ENCODE results near the gene NCBP2L.

DNA sequence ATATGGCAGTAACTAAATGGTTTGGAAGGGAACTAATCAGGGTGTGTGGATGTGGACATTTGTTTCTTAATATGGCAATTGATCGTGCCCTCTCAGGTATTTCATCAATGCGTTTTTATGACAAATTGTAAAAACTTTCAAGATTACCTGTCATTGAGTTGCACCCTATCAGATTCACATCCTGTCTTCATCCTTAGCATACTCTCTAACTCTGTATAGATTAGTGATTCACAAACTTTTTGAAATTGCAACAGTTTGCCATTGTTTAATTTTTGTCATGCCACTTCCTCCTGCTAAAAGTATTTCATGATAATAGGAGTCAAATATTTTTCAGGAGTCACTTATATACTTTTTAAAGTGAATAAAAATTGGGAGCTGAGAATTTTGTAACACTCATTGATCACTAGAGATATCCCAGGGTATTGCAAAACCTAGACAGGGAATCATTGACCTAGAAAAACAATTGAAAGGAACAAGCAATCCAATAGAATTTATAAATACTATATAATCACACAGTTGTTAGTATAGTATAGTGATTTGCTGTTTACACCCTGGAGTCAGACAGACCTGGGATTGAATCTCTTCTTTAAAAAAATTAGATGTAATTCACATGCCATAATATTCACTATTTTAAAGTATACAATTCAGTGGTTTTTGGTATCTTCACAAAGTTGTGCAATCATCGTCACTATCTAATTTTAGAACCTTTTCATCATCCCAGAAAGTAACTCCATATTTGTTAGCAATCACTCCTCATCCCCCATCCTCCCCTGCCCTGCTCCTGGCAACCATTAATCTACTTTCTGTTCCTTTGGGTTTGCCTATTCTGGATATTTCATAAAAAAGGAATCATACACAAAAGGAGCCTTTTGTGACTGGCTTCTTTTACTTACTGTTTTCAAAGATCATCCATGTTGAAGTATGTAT lies 57.0 kb downstream of the NCBP2L start:
- TF ChIP-seq, protein P1, sequence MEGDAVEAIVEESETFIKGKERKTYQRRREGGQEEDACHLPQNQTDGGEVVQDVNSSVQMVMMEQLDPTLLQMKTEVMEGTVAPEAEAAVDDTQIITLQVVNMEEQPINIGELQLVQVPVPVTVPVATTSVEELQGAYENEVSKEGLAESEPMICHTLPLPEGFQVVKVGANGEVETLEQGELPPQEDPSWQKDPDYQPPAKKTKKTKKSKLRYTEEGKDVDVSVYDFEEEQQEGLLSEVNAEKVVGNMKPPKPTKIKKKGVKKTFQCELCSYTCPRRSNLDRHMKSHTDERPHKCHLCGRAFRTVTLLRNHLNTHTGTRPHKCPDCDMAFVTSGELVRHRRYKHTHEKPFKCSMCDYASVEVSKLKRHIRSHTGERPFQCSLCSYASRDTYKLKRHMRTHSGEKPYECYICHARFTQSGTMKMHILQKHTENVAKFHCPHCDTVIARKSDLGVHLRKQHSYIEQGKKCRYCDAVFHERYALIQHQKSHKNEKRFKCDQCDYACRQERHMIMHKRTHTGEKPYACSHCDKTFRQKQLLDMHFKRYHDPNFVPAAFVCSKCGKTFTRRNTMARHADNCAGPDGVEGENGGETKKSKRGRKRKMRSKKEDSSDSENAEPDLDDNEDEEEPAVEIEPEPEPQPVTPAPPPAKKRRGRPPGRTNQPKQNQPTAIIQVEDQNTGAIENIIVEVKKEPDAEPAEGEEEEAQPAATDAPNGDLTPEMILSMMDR (IDR thresholded peaks at IDR 0.05; ENCODE audit: poor library complexity) = no peak
- TF ChIP-seq EZH2 (IDR thresholded peaks at IDR 0.05; ENCODE audit: borderline replicate concordance) = no peak

Measured in hepatocyte (in vitro differentiated cells).